Measurements from ENCODE around the gene CD163L1.

The CD163L1 gene

DNA sequence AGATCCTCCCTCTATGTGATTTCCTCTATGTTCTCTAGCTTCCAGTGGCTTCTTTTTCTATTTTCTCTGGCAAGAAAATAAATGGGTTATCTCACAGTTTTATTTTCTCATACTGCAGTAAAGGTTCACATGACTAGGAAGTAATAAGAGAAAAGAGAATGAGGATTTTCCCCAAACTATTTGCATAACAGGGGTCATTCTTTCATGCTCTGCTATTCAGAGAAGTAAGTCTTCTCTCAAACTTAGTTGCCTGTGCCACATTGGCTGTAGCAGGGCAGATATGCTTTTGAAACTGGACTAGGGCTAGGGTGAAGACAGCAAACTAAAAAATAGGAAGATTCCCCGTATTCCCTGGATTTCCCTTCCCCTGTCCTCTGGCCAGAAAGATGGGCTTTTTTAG, 82.7 kb downstream of the CD163L1 start:
- no peak overlapping the region for H3K4me3 ChIP-seq (ENCODE audit: low read depth, low read length)
- TF ChIP-seq, protein P1, sequence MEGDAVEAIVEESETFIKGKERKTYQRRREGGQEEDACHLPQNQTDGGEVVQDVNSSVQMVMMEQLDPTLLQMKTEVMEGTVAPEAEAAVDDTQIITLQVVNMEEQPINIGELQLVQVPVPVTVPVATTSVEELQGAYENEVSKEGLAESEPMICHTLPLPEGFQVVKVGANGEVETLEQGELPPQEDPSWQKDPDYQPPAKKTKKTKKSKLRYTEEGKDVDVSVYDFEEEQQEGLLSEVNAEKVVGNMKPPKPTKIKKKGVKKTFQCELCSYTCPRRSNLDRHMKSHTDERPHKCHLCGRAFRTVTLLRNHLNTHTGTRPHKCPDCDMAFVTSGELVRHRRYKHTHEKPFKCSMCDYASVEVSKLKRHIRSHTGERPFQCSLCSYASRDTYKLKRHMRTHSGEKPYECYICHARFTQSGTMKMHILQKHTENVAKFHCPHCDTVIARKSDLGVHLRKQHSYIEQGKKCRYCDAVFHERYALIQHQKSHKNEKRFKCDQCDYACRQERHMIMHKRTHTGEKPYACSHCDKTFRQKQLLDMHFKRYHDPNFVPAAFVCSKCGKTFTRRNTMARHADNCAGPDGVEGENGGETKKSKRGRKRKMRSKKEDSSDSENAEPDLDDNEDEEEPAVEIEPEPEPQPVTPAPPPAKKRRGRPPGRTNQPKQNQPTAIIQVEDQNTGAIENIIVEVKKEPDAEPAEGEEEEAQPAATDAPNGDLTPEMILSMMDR (IDR thresholded peaks at IDR 0.05; ENCODE audit: insufficient read depth, low read depth, low read length, missing control alignments) = no peak
- peak; percentile 21 for DNase-seq (ENCODE audit: low read depth)

DNA sequence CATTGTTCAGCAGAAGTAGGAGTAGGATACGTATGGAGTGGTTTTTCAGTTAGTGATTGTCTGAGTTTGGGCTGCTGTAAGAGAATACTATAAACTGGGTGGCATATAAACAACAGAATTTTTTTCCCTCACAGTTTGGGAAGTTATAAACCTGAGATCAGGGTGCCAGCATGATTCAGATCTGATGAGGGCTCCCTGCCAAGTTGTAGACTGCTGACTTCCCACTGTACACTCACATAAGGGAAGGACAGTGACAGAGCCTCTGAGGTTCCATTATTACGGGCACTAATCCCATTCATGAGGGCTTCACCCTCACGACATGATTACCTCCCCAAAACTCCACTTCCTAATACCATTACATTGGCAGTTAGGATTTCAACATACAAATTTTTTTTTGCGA, 89.4 kb downstream of the CD163L1 start:
- DNase-seq (ENCODE audit: low read depth) = no peak
- TF ChIP-seq, protein P1 (IDR thresholded peaks at IDR 0.05; ENCODE audit: insufficient read depth, low read depth, low read length, missing control alignments) = no peak
- no peak overlapping the region for H3K4me3 ChIP-seq (ENCODE audit: low read depth, low read length)

DNA sequence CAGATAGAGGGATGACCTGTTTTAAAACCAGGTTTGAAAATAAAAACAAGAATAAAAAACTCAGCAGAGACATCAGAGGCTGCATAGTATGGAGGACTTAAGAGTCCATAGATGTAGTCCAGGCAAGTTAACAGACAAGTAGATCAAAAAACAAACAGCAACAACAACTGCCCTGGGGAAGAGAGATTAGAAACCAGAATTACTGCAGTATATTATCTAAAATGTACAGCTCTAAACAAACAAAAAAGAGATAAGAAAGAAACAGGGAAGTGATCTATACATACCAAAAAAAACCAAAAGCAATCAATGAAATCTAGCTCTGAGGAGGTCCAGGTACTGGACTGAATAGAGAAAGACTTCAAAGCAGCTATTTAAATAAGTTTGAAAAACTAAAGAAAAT, 91.3 kb downstream of the CD163L1 start:
- no peak overlapping the region for H3K4me3 ChIP-seq (ENCODE audit: low read depth, low read length)
- TF ChIP-seq, protein P1 (IDR thresholded peaks at IDR 0.05; ENCODE audit: insufficient read depth, low read depth, low read length, missing control alignments) = no peak
- DNase-seq (ENCODE audit: low read depth) = no peak

DNA sequence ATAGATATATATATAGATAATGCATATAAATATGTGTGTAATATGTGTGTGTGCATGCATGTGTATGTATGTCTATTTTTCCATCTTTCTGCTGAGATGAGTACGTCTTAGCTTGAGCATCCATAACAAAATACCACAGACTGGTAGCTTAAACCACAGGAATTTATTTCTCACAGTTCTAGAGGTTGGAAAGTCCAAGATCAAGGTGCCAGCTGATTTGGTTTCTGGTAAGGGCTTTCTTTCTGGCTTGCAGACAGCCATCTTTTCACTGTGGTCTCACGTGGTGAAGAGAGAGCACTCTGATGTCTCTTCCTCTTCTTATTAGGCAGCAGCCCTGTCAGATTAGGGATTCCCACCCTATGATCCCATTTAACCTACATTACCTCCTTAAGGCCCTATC, 92.8 kb downstream of the CD163L1 start:
- DNase-seq (ENCODE audit: low read depth) = no peak
- no peak overlapping the region for H3K4me3 ChIP-seq (ENCODE audit: low read depth, low read length)
- TF ChIP-seq, protein P1 (IDR thresholded peaks at IDR 0.05; ENCODE audit: insufficient read depth, low read depth, low read length, missing control alignments) = no peak

DNA sequence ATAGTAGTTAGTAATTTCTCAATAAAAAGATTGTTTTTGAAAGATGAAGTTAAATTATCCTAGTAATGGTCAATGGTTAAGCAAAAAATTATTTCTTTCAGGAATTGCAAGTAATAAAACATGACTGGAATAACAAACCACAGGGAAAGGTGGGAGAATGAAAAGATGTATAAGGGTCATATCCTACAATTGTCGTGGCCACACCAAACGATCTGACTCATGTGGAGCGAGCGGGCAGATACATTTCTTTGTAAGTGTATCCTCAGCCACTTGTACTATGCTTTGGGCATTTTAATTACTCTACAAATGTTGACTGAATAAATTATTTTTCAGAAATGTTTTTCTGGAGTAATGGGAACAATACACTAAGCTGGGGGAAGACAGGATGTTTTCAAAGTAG, 94.5 kb downstream of the CD163L1 start:
- no peak overlapping the region for H3K4me3 ChIP-seq (ENCODE audit: low read depth, low read length)
- TF ChIP-seq, protein P1 (IDR thresholded peaks at IDR 0.05; ENCODE audit: insufficient read depth, low read depth, low read length, missing control alignments) = no peak
- no peak for DNase-seq (ENCODE audit: low read depth)

DNA sequence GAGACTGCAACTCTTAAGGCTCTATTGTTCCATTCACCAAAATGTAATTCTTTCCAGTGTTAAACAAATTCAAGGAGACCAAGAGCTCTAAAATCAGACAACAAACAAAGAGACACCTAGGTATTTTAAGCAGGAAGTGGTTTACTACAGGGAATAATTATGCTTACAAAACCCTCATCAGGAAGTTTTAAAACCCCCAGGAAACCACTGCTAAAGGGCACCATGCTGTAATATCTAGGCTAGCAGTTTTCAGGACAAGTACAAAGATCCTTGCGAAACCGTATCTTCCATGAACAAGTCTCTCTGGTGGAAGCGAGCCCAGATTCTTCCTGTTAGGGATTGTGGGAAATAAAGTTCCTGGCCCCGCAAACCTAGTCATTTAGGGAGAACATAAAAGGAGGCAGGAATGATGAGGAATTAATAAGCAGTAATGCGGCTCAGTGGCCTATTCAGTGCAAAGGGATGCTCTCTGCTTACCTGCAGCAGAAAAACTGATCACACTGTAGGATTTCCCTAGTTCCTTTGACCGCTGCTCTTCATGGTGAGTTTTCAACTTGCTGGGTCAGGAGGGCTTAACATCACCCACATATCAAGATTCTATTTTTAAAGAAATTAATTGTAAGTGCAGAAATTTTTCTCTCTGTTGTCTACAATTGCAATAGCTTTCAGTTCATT, 97.3 kb downstream of the CD163L1 start:
- TF ChIP-seq, protein P1 (IDR thresholded peaks at IDR 0.05; ENCODE audit: insufficient read depth, low read depth, low read length, missing control alignments) = no peak
- H3K4me3 ChIP-seq (ENCODE audit: low read depth, low read length) = no peak overlapping the region
- DNase-seq (ENCODE audit: low read depth) = no peak
